ENCODE data around the gene GSAP.

Gene GSAP

GRCh38 chr7:77329466-77330168 lies 86.5 kb downstream of the GSAP start:
- Histone ChIP-seq H3K27me3 (ENCODE audit: insufficient read depth, low read depth) (no peaks in the 10 kb centered on the region), H3K36me3 (ENCODE audit: insufficient read depth) (no peaks in the 10 kb centered on the region), H2AFZ (ENCODE audit: low read depth) (no peak overlapping the region), H3K27ac (no peak overlapping the region), H3K4me2 (peak overlapping the region; percentile 62), H3K9ac (no peak overlapping the region), H3K4me1 (ENCODE audit: low read depth, poor library complexity, severe bottlenecking) (peaks cover 40% of the 10 kb centered on the region), H3K79me2 (ENCODE audit: insufficient read depth, low read depth) (no peaks in the 10 kb centered on the region), H3K4me3 (IDR thresholded peaks at IDR 0.05; ENCODE audit: insufficient read depth, low read depth, low read length) (no peak overlapping the region), H4K20me1 (ENCODE audit: insufficient read depth) (no peaks in the 10 kb centered on the region)
- TF ChIP-seq, protein P1, sequence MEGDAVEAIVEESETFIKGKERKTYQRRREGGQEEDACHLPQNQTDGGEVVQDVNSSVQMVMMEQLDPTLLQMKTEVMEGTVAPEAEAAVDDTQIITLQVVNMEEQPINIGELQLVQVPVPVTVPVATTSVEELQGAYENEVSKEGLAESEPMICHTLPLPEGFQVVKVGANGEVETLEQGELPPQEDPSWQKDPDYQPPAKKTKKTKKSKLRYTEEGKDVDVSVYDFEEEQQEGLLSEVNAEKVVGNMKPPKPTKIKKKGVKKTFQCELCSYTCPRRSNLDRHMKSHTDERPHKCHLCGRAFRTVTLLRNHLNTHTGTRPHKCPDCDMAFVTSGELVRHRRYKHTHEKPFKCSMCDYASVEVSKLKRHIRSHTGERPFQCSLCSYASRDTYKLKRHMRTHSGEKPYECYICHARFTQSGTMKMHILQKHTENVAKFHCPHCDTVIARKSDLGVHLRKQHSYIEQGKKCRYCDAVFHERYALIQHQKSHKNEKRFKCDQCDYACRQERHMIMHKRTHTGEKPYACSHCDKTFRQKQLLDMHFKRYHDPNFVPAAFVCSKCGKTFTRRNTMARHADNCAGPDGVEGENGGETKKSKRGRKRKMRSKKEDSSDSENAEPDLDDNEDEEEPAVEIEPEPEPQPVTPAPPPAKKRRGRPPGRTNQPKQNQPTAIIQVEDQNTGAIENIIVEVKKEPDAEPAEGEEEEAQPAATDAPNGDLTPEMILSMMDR (conservative IDR thresholded peaks at IDR 0.05; ENCODE audit: low read depth, low read length), result no peak

GRCh38 chr7:77328669-77329068 lies 87.5 kb downstream of the GSAP start:
- no peaks in the 10 kb centered on the region for H4K20me1 ChIP-seq (ENCODE audit: insufficient read depth)
- H3K36me3 ChIP-seq (ENCODE audit: insufficient read depth), result no peaks in the 10 kb centered on the region
- no peaks in the 10 kb centered on the region for H3K27me3 ChIP-seq (ENCODE audit: insufficient read depth, low read depth)
- peak overlapping the region; percentile 62 for H3K4me2 ChIP-seq
- H3K79me2 ChIP-seq (ENCODE audit: insufficient read depth, low read depth), result no peaks in the 10 kb centered on the region
- peaks cover 40% of the 10 kb centered on the region for H3K4me1 ChIP-seq (ENCODE audit: low read depth, poor library complexity, severe bottlenecking)
- H3K9ac ChIP-seq, result peak overlapping the region; percentile 3; the same call in 1 of the 2 replicates
- TF ChIP-seq, protein P1 (conservative IDR thresholded peaks at IDR 0.05; ENCODE audit: low read depth, low read length), result no peak
- H3K4me3 ChIP-seq (IDR thresholded peaks at IDR 0.05; ENCODE audit: insufficient read depth, low read depth, low read length), result no peak overlapping the region
- H2AFZ ChIP-seq (ENCODE audit: low read depth), result peak overlapping the region; percentile 32; the same call in 1 of the 2 replicates
- H3K27ac ChIP-seq, result peak overlapping the region; percentile 45; the same call in 1 of the 2 replicates

DNA sequence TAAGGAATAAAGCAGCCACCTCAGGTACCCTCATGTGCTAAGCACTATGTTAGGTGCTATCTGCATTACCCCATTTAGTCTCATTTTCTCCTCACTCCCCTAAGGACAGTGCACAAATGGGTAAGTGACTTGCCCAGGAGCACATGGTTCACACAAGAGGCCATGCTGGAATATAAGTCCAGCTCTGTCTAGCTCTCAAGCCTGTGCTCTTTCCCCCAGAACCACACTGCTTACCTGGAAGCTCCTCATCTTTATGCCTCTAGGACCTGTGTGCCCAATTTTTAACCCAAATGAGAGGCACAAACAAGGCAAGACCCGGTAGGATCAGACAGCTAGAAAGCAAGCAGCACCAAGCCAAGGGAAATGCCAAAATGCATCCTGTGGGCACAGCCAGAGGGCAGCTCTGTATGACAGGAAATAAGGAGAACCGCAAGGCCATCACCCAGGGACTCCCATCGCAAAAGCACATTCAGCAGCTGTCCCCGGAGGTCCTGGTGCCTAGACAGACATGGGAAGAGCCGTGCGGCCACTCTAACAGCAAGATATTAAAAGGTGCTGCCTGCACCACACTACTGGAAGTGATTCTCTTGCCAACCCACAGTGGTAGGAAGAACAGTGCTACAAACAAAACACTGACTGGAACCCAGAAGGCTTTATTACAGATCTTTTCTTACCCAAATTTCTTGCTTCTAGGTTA lies 88.1 kb downstream of the GSAP start:
- Histone ChIP-seq H3K27me3 (ENCODE audit: insufficient read depth, low read depth) (no peaks in the 10 kb centered on the region), H3K36me3 (ENCODE audit: insufficient read depth) (no peaks in the 10 kb centered on the region), H3K4me3 (IDR thresholded peaks at IDR 0.05; ENCODE audit: insufficient read depth, low read depth, low read length) (no peak overlapping the region), H3K27ac (peak overlapping the region; percentile 45; the same call in 1 of the 2 replicates), H4K20me1 (ENCODE audit: insufficient read depth) (no peaks in the 10 kb centered on the region), H2AFZ (ENCODE audit: low read depth) (peak overlapping the region; percentile 32; the same call in 1 of the 2 replicates), H3K4me1 (ENCODE audit: low read depth, poor library complexity, severe bottlenecking) (peaks cover 40% of the 10 kb centered on the region), H3K4me2 (peak overlapping the region; percentile 62), H3K9ac (peak overlapping the region; percentile 3; the same call in 1 of the 2 replicates), H3K79me2 (ENCODE audit: insufficient read depth, low read depth) (no peaks in the 10 kb centered on the region)
- TF ChIP-seq, protein P1 (conservative IDR thresholded peaks at IDR 0.05; ENCODE audit: low read depth, low read length), result no peak

- TF ChIP-seq, protein P1 (conservative IDR thresholded peaks at IDR 0.05; ENCODE audit: low read depth, low read length), result no peak
- no peaks in the 10 kb centered on the region for H3K79me2 ChIP-seq (ENCODE audit: insufficient read depth, low read depth)
- peaks cover 38% of the 10 kb centered on the region for H3K4me1 ChIP-seq (ENCODE audit: low read depth, poor library complexity, severe bottlenecking)
- H3K27ac ChIP-seq, result no peak overlapping the region
- no peak overlapping the region for H3K4me3 ChIP-seq (IDR thresholded peaks at IDR 0.05; ENCODE audit: insufficient read depth, low read depth, low read length)
- H3K36me3 ChIP-seq (ENCODE audit: insufficient read depth), result no peaks in the 10 kb centered on the region
- no peak overlapping the region for H2AFZ ChIP-seq (ENCODE audit: low read depth)
- H3K9ac ChIP-seq, result no peak overlapping the region
- peak overlapping the region; percentile 62; the same call in 1 of the 2 replicates for H3K4me2 ChIP-seq
- no peaks in the 10 kb centered on the region for H4K20me1 ChIP-seq (ENCODE audit: insufficient read depth)
- H3K27me3 ChIP-seq (ENCODE audit: insufficient read depth, low read depth), result no peaks in the 10 kb centered on the region
Measured at GRCh38 chr7:77327067-77327931, 88.8 kb downstream of the GSAP start.
